Brain microvascular endothelial cell (primary cell): Measurements from ENCODE around the gene ANKS6.
A peak's percentile ranks its signal among the peaks of the same experiment; 100 is the strongest.

Experiments
- DNase-seq: peaks from one replicate; pipeline ENCODE4 v3.0.0-alpha.2; 2020
- H3K27ac ChIP-seq: fragments of 250-450 bp; sonication (Bioruptor Pico); 2 replicates; pipeline ENCODE4 v1.5.1; 2020; ENCODE audit warnings: mild to moderate bottlenecking, moderate library complexity
- H3K27me3 ChIP-seq: fragments of 250-450 bp; sonication (Bioruptor Pico); replicated peaks from 2 replicates; pipeline ENCODE4 v1.5.1; 2020; ENCODE audit warnings: mild to moderate bottlenecking
- H3K36me3 ChIP-seq: fragments of 250-450 bp; sonication (Bioruptor Pico); replicated peaks from 2 replicates; pipeline ENCODE4 v1.5.1; 2020; ENCODE audit warnings: mild to moderate bottlenecking
- H3K4me3 ChIP-seq: 2 replicates; pipeline ENCODE4 v1.5.1; 2011; ENCODE audit warnings: low read depth, mild to moderate bottlenecking, control low read depth, low read length, moderate library complexity
- CTCF ChIP-seq: IDR thresholded peaks from 2 replicates; pipeline ENCODE4 v1.5.1; 2011; ENCODE audit warnings: low read depth, mild to moderate bottlenecking, moderate library complexity, low read length, control low read depth, inconsistent platforms; ENCODE audit errors: missing control alignments
- in situ Hi-C: cut with HindIII; loops from 2 replicates; pipeline ENCODE4 v1.10.0; 2017; ENCODE audit warnings: low sequenced_read_pairs, low pct_ligation_motif_present

The ANKS6 gene

GRCh38 chr9:98775831-98776441 is 20.4 kb downstream of the ANKS6 start:
- H3K36me3 ChIP-seq: peaks cover 5% of the 10 kb centered on the region
- peak; percentile 92 for TF ChIP-seq CTCF
- H3K27ac ChIP-seq: no peak overlapping the region
- in situ Hi-C loops: no loop called here
- H3K27me3 ChIP-seq: no peaks in the 10 kb centered on the region
- DNase-seq: peak; percentile 62
- no peak overlapping the region for H3K4me3 ChIP-seq

GRCh38 chr9:98774746-98775145 is 21.6 kb downstream of the ANKS6 start:
- H3K4me3 ChIP-seq: no peak overlapping the region
- peaks cover 5% of the 10 kb centered on the region for H3K36me3 ChIP-seq
- TF ChIP-seq CTCF: peak; percentile 81
- in situ Hi-C loops: no loop called here
- H3K27me3 ChIP-seq: no peaks in the 10 kb centered on the region
- DNase-seq: no peak
- no peak overlapping the region for H3K27ac ChIP-seq

- H3K27ac ChIP-seq: no peak overlapping the region
- TF ChIP-seq CTCF: peak; percentile 9
- H3K27me3 ChIP-seq: no peaks in the 10 kb centered on the region
- in situ Hi-C loops: no loop called here
- no peak for DNase-seq
- H3K36me3 ChIP-seq: peaks cover 8% of the 10 kb centered on the region
- no peak overlapping the region for H3K4me3 ChIP-seq
These were observed 22.6 kb downstream of the ANKS6 start for GRCh38 chr9:98773721-98774120.

- no peak for TF ChIP-seq CTCF
- no peak for DNase-seq
- Histone ChIP-seq H3K27me3 (no peaks in the 10 kb centered on the region), H3K4me3 (no peak overlapping the region), H3K36me3 (peaks cover 8% of the 10 kb centered on the region), H3K27ac (no peak overlapping the region)
- in situ Hi-C loops: no loop called here
These were observed 23.8 kb downstream of the ANKS6 start for GRCh38 chr9:98772364-98773155.

GRCh38 chr9:98771209-98771874 is 25.0 kb downstream of the ANKS6 start:
- in situ Hi-C loops: no loop called here
- Histone ChIP-seq H3K27me3 (no peaks in the 10 kb centered on the region), H3K4me3 (no peak overlapping the region), H3K27ac (no peak overlapping the region), H3K36me3 (peaks cover 8% of the 10 kb centered on the region)
- TF ChIP-seq CTCF: no peak
- no peak for DNase-seq
